ENCODE results near the gene SIM2. TPM values are rescaled to one million over a fixed set of nuclear protein-coding genes. Genes with fewer than 3 reads are reported as not detected.

SIM2 gene
- total and polyA plus RNA-seq, 5 experiments from 2014 or later: 0.03 to 0.04 TPM; not detected in 3

- Mint-ChIP-seq H3K9me3 (no peaks in the 10 kb centered on the region), H3K27me3 (no peaks in the 10 kb centered on the region), H3K36me3 (peaks cover 25 to 73% (median 53%) of the 10 kb centered on the region in 3 donors), H3K4me3 (no peak overlapping the region), H3K27ac (no peak overlapping the region), H3K4me1 (peaks cover 0 to 6% (median 4%) of the 10 kb centered on the region in 4 donors)
- ATAC-seq (no peak), DNase-seq (no peak)
- POLR2A ChIA-PET: no interaction called here
These were observed 60.6 kb downstream of the SIM2 start for GRCh38 chr21:36759348-36760083.

GRCh38 chr21:36761685-36762084 is 62.8 kb downstream of the SIM2 start:
- ATAC-seq (no peak), DNase-seq (no peak)
- peaks cover 11 to 66% (median 49%) of the 10 kb centered on the region in 3 donors for H3K36me3 Mint-ChIP-seq
- POLR2A ChIA-PET: no interaction called here
- peaks cover 0 to 6% (median 4%) of the 10 kb centered on the region in 4 donors for H3K4me1 Mint-ChIP-seq
- no peaks in the 10 kb centered on the region for H3K9me3 Mint-ChIP-seq
- H3K27ac Mint-ChIP-seq: no peak overlapping the region
- no peaks in the 10 kb centered on the region for H3K27me3 Mint-ChIP-seq
- H3K4me3 Mint-ChIP-seq: no peak overlapping the region

- POLR2A ChIA-PET: no interaction called here
- H3K27me3 Mint-ChIP-seq: no peaks in the 10 kb centered on the region
These were observed 63.7 kb downstream of the SIM2 start for GRCh38 chr21:36762642-36763041.

GRCh38 chr21:36763305-36763704 is 64.4 kb downstream of the SIM2 start:
- H3K36me3 Mint-ChIP-seq: peaks cover 11 to 64% (median 52%) of the 10 kb centered on the region in 3 donors
- no peaks in the 10 kb centered on the region for H3K27me3 Mint-ChIP-seq
- H3K27ac Mint-ChIP-seq: no peak overlapping the region
- ATAC-seq (no peak), DNase-seq (no peak)
- no peak overlapping the region for H3K4me3 Mint-ChIP-seq
- POLR2A ChIA-PET: no interaction called here
- H3K9me3 Mint-ChIP-seq: no peaks in the 10 kb centered on the region
- peaks cover 0 to 6% (median 4%) of the 10 kb centered on the region in 4 donors for H3K4me1 Mint-ChIP-seq

More at GRCh38 chr21:36762642-36763041, 63.7 kb downstream of the SIM2 start:
- no peak for DNase-seq
- ATAC-seq: no peak
- peaks cover 0 to 6% (median 4%) of the 10 kb centered on the region in 4 donors for H3K4me1 Mint-ChIP-seq
- peaks cover 11 to 67% (median 48%) of the 10 kb centered on the region in 3 donors for H3K36me3 Mint-ChIP-seq
- H3K4me3 Mint-ChIP-seq: no peak overlapping the region
- H3K27ac Mint-ChIP-seq: no peak overlapping the region
- H3K9me3 Mint-ChIP-seq: no peaks in the 10 kb centered on the region

- H3K4me3 Mint-ChIP-seq: no peak overlapping the region
- peaks cover 0 to 2% (median 0%) of the 10 kb centered on the region in 4 donors for H3K4me1 Mint-ChIP-seq
- H3K36me3 Mint-ChIP-seq: peaks cover 12 to 49% (median 43%) of the 10 kb centered on the region in 3 donors
- H3K27ac Mint-ChIP-seq: no peak overlapping the region
- no peaks in the 10 kb centered on the region for H3K27me3 Mint-ChIP-seq
- H3K9me3 Mint-ChIP-seq: no peaks in the 10 kb centered on the region
- no peak for DNase-seq
- POLR2A ChIA-PET: no interaction called here
- no peak for ATAC-seq
These were observed 66.3 kb downstream of the SIM2 start for GRCh38 chr21:36765229-36765628.

- Mint-ChIP-seq H3K36me3 (peaks cover 12 to 40% (median 39%) of the 10 kb centered on the region in 3 donors), H3K4me3 (no peak overlapping the region), H3K27ac (peak overlapping the region in 1 of 10 donors; percentile 25), H3K27me3 (no peaks in the 10 kb centered on the region), H3K4me1 (peaks cover 0 to 2% (median 0%) of the 10 kb centered on the region in 4 donors), H3K9me3 (no peaks in the 10 kb centered on the region)
- DNase-seq: no peak
- no peak for ATAC-seq
- POLR2A ChIA-PET: no interaction called here
These were observed 67.6 kb downstream of the SIM2 start for GRCh38 chr21:36766511-36766910.

- POLR2A ChIA-PET: no interaction called here
- peaks cover 12 to 37% (median 34%) of the 10 kb centered on the region in 3 donors for H3K36me3 Mint-ChIP-seq
- no peaks in the 10 kb centered on the region for H3K4me1 Mint-ChIP-seq
- peak overlapping the region in 1 of 10 donors; percentile 26 for H3K27ac Mint-ChIP-seq
- no peaks in the 10 kb centered on the region for H3K9me3 Mint-ChIP-seq
- DNase-seq (no peak), ATAC-seq (no peak)
- H3K4me3 Mint-ChIP-seq: no peak overlapping the region
- H3K27me3 Mint-ChIP-seq: no peaks in the 10 kb centered on the region
These were observed 68.2 kb downstream of the SIM2 start for GRCh38 chr21:36767096-36767495.

GRCh38 chr21:36768496-36768895 is 69.6 kb downstream of the SIM2 start:
- no peaks in the 10 kb centered on the region for H3K9me3 Mint-ChIP-seq
- DNase-seq (no peak), ATAC-seq (no peak)
- no peaks in the 10 kb centered on the region for H3K4me1 Mint-ChIP-seq
- POLR2A ChIA-PET: no interaction called here
- H3K27ac Mint-ChIP-seq: peak overlapping the region in 1 of 10 donors; percentile 20
- H3K27me3 Mint-ChIP-seq: no peaks in the 10 kb centered on the region
- peaks cover 12 to 32% (median 31%) of the 10 kb centered on the region in 3 donors for H3K36me3 Mint-ChIP-seq
- H3K4me3 Mint-ChIP-seq: no peak overlapping the region

- POLR2A ChIA-PET: no interaction called here
- DNase-seq (no peak), ATAC-seq (no peak)
- Mint-ChIP-seq H3K36me3 (peaks cover 8 to 25% (median 24%) of the 10 kb centered on the region in 3 donors), H3K4me3 (no peak overlapping the region), H3K9me3 (no peaks in the 10 kb centered on the region), H3K27ac (peak overlapping the region in 2 of 10 donors; percentile 20 to 27), H3K4me1 (no peaks in the 10 kb centered on the region), H3K27me3 (no peaks in the 10 kb centered on the region)
These were observed 70.3 kb downstream of the SIM2 start for GRCh38 chr21:36769051-36769839.

- DNase-seq: no peak
- H3K27me3 Mint-ChIP-seq: no peaks in the 10 kb centered on the region
- ATAC-seq: no peak
- no peaks in the 10 kb centered on the region for H3K9me3 Mint-ChIP-seq
- H3K4me3 Mint-ChIP-seq: no peak overlapping the region
- no peaks in the 10 kb centered on the region for H3K4me1 Mint-ChIP-seq
- POLR2A ChIA-PET: no interaction called here
- peak overlapping the region in 1 of 10 donors; percentile 31 for H3K27ac Mint-ChIP-seq
- H3K36me3 Mint-ChIP-seq: peaks cover 0 to 5% (median 2%) of the 10 kb centered on the region in 3 donors
These were observed 74.2 kb downstream of the SIM2 start for GRCh38 chr21:36773117-36773516.

GRCh38 chr21:36773995-36774394 is 75.1 kb downstream of the SIM2 start:
- Mint-ChIP-seq H3K9me3 (no peaks in the 10 kb centered on the region), H3K4me3 (no peak overlapping the region), H3K4me1 (no peaks in the 10 kb centered on the region), H3K36me3 (peaks cover 0 to under 1% (median 0%) of the 10 kb centered on the region in 3 donors), H3K27me3 (no peaks in the 10 kb centered on the region), H3K27ac (peak overlapping the region in 1 of 10 donors; percentile 30)
- ATAC-seq: no peak
- no peak for DNase-seq
- POLR2A ChIA-PET: no interaction called here

- H3K27me3 Mint-ChIP-seq: no peaks in the 10 kb centered on the region
- H3K36me3 Mint-ChIP-seq: no peaks in the 10 kb centered on the region
- no peak overlapping the region for H3K4me3 Mint-ChIP-seq
- ATAC-seq (no peak), DNase-seq (no peak)
- H3K27ac Mint-ChIP-seq: no peak overlapping the region
- H3K9me3 Mint-ChIP-seq: peaks cover 0 to 2% (median 0%) of the 10 kb centered on the region in 9 donors
- POLR2A ChIA-PET: no interaction called here
- H3K4me1 Mint-ChIP-seq: peaks cover 0 to 7% (median 5%) of the 10 kb centered on the region in 4 donors
These were observed 78.2 kb downstream of the SIM2 start for GRCh38 chr21:36776981-36777617.

- Mint-ChIP-seq H3K27me3 (no peaks in the 10 kb centered on the region), H3K4me1 (peaks cover 0 to 7% (median 5%) of the 10 kb centered on the region in 4 donors), H3K27ac (no peak overlapping the region), H3K36me3 (no peaks in the 10 kb centered on the region), H3K4me3 (no peak overlapping the region), H3K9me3 (peaks cover 0 to 2% (median 0%) of the 10 kb centered on the region in 9 donors)
- DNase-seq: no peak
- no peak for ATAC-seq
- POLR2A ChIA-PET: no interaction called here
These were observed 81.9 kb downstream of the SIM2 start for GRCh38 chr21:36780861-36781260.

All from naive thymus-derived CD8-positive, alpha-beta T cell (primary cell).